Ovary (tissue), 9 donors: ENCODE measurements around the gene NAPB. TPM values are rescaled to one million over a fixed set of nuclear protein-coding genes. Genes with fewer than 3 reads are reported as not detected.

Experiments used
- DNase-seq, 5 donors: peaks; one replicate each; pipeline ENCODE4 v3.0.0-alpha.2; 2019 to 2020
- H3K27ac ChIP-seq, 2 donors: fragments of 200-600 bp; one replicate each; pipeline versions ENCODE4 v1.5.1 to v1.8.0; 2019 to 2022
- H3K27me3 ChIP-seq: fragments of 200-600 bp; one replicate; pipeline ENCODE4 v1.8.0; 2022
- H3K36me3 ChIP-seq: fragments of 200-600 bp; sonication (generic); one replicate; pipeline ENCODE4 v1.5.1; 2019
- H3K4me1 ChIP-seq: one replicate; pipeline ENCODE4 v1.8.1; 2013; ENCODE audit warnings: mild to moderate bottlenecking, moderate library complexity; ENCODE audit not compliant: insufficient read depth
- H3K4me3 ChIP-seq: fragments of 200-600 bp; sonication (generic); one replicate; pipeline ENCODE4 v1.5.1; 2017
- H3K9me3 ChIP-seq, 2 donors: fragments of 200-600 bp in 1 of 2; sonication (generic) in 1 of 2; one replicate each; pipeline versions ENCODE4 v1.5.1 to v1.8.1; 2013 to 2019; ENCODE audit warnings: mild to moderate bottlenecking in 1 of 2, moderate library complexity in 1 of 2
- CTCF ChIP-seq, 3 donors: fragments of 450-650 bp in 2 of 3; fragments of 200-600 bp in 1 of 3; IDR thresholded peaks; one replicate each; pipeline versions ENCODE4 v1.5.1 to v1.8.0; 2016 to 2022; ENCODE audit warnings: antibody characterized with exemption in 3 of 3, mild to moderate bottlenecking in 1 of 3
- EP300 ChIP-seq: sonication (generic); formaldehyde crosslinking; IDR thresholded peaks from one replicate; pipeline ENCODE4 v1.6.1; 2017; ENCODE audit warnings: antibody characterized with exemption
- POLR2A ChIP-seq: fragments of 450-650 bp; IDR thresholded peaks from one replicate; pipeline ENCODE4 v1.6.1; 2017; ENCODE audit warnings: antibody characterized with exemption, mild to moderate bottlenecking, moderate library complexity
- WGBS, 3 donors: extraction: QIAGEN DNeasy Blood & Tissue Kit in 1 of 3; methylation state at CpG; one replicate each; pipeline versions ENCODE4 v1.1.5 to v1.1.7; 2013 to 2017; 5-methylcytosine and 5-hydroxymethylcytosine counted together
- intact Hi-C, 4 donors: fragments of 100-400 bp; cut with DNase I; formaldehyde crosslinking; loops; one replicate each; pipeline versions ENCODE4 v1.11.0 to v1.15.1; 2022 to 2023
- polyA plus RNA-seq, 2 donors: library from polyadenylated mRNA; stranded (reverse); fragments of 200-250 nt in 1 of 2; fragments of 350-450 nt in 1 of 2; fragmentation: Illumina TruSeq in 1 of 2; extraction: RNeasy Lipid Tissue Mini Kit (QIAGEN cat#74804) in 1 of 2; gene quantifications; one replicate each; pipeline ENCODE4 v1.2.3, GENCODE V29; 2013 to 2014
- total RNA-seq, 7 donors: library from RNA; depleted of rRNA in 2 of 7; stranded (reverse); fragments of >200 nt in 2 of 7; fragmentation: NEBNext Ultra II Directional in 3 of 7; extraction: Animal tissue kit (Norgen Biotek cat#: 25700) in 3 of 7; gene quantifications; one replicate each; pipeline versions ENCODE4 v1.1.0 to v1.2.4, GENCODE V29; 2016 to 2023
- donor health status: DM: no; HTN: no; CAD: no; lungs with moderate emphysema.
- donor health status: DM: no; HTN: no; CAD: no.
- donor health status: Bipolar disorder and iron deficiency.
- donor health status: DM: yes; HTN: yes; CAD: no.
- donor health status: DM: no; HTN: no; CAD: no.
- donor health status: DM: yes; HTN: yes; CAD: no.

The NAPB gene
- total and polyA plus RNA-seq, 9 donors = 9.3 to 17.9 (median 12.9) TPM

DNA sequence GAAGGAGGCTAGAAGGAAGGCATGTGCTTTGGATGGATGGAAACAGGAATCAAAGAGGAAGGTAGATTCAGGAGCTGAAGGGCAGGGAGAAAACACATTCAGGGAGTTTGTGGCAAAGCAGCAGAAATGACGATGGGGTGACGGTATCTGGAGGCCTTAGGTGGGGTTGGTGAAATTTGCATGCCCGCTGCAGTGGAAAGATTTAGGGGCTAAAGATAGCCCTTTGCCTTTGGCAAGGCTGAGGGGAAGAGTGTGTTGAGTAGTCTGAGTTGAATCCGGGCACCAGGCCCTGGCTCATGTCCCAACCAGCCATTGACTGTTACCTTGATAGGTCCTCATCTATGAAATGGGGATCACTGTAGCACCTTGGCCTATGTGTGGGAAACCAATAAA lies 58.0 kb downstream of the NAPB start:
- no peaks in the 10 kb centered on the region for H3K36me3 ChIP-seq
- no peak for DNase-seq
- TF ChIP-seq POLR2A (no peak), CTCF (IDR thresholded peaks at IDR 0.05) (no peak), EP300 (no peak)
- WGBS, 3 donors = 54 to 77% (median 65%) methylated on average over 4 of the region's 4 CpGs
- peaks cover 11% of the 10 kb centered on the region for H3K4me1 ChIP-seq
- peak overlapping the region in 1 of 2 donors; percentile 99 for H3K27ac ChIP-seq
- H3K4me3 ChIP-seq = no peak overlapping the region
- intact Hi-C loops = loop anchor here in 3 of 4 donors (5.0 to 10.0 kb wide), 4 partner anchors 44 to 272 kb away; partner anchors contain the start of genes NAPB (in 2 of the 3) and CST3 (in 1 of the 3)
- no peaks in the 10 kb centered on the region for H3K9me3 ChIP-seq
- H3K27me3 ChIP-seq = no peaks in the 10 kb centered on the region

DNA sequence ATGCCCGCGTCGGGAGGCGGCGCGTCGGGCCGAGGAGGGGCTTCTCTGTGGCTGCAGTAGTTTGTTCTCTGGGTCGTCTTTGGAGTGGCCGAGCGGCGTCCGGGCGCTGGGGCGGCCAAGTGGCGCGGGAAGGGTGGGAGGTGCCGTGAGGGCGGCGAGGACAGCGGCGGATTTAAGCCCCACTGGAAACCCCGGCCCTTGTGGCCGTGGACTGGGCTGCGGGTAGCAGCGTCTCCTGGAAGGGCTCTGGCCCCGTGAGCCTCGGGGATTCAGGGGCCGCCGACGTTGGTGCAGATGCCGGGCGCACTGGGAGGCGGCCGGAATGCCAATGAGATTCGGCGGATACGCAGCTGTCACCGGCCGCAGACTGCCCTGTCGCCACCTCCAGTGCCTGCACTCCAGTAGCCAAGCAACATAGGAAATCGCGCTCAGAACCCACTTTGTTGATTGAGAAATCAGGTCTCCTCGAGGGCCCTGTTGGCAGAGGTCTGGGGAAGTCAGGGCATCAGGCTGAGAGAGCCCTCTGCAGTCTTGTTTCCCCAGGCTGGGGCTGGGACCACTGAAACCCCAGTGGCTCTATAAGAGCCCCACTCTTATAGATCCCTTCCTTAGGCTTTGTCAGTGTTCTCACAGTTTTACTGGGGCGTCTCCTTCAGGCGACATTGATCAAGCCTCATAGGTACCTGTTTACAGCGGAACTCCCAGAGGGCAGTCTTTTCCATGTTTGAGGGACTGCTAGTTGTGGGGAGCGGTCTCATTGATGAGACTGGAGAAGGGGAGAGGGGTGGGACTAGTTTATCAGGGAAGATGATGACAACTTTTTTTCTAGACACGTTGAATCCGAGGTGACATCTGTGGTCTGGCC lies 58.7 kb downstream of the NAPB start:
- no peaks in the 10 kb centered on the region for H3K9me3 ChIP-seq
- H3K4me3 ChIP-seq = peak overlapping the region; percentile 69
- H3K27ac ChIP-seq = peak overlapping the region; percentile 68 to 99
- no peaks in the 10 kb centered on the region for H3K27me3 ChIP-seq
- TF ChIP-seq POLR2A = no peak
- no peak for TF ChIP-seq CTCF (IDR thresholded peaks at IDR 0.05)
- TF ChIP-seq EP300 = no peak
- WGBS, 3 donors = 2 to 4% (median 3%) methylated on average over 40 to 50 of the region's 50 CpGs
- H3K36me3 ChIP-seq = no peaks in the 10 kb centered on the region
- H3K4me1 ChIP-seq = peaks cover 11% of the 10 kb centered on the region
- peak in 1 of 5 donors; percentile 50 for DNase-seq
- intact Hi-C loops = loop anchor here in 3 of 4 donors (5.0 to 10.0 kb wide), 4 partner anchors 45 to 272 kb away; partner anchors contain the start of genes NAPB (in 2 of the 3) and CST3 (in 1 of the 3)

DNA sequence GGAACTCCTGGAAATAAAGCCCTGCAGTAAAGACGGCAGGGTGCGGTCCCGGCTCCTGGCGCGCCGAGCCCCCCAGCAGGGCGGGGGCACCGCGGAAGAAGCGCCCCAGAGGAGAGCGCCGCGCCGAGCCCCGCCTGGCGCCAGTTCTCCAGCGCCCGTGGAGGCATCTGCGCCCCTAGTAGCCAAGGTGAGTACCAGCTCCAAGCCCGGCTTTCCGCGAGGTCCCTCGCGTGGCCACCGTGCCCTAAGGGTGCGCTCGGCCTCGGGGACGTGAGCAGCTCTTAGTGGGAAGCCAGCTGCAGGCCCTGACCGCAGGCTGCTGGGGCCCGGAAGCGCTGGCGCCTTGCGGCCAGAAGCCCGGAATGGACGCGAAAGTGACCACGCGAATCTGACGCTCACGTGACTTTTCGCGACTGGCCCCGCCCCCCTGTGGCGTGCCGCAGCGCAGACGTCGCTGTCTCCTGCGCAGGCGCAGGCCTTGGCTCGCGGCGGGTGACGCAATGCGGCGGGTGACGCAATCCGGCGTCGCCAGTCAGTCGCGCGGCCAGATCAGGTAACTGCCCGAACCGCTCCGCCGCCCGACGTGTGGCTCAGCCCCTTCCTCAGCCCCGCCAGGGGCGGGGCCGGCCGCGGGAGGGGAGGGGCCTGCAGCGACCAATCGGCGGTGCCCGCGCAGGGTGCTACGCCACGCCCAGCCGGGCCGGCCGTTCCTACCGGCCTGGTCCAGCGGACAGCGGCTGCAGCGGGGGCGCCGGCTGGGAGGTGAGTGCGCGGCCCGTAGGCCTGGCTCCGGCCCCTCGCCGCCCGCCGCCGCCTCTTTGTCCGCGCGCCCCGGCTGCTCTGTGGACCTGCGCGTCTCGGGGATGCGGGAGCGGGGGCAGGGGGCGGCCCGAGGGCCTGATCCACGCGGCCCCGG lies 59.6 kb downstream of the NAPB start, which contains the start of gene GZF1:
Gene GZF1 (plus strand): TSS at position 707 of the 916 bp plus-strand sequence. CDS start 2,202 bp downstream, outside the sequence.
- Histone ChIP-seq H3K4me1 (peaks cover 13% of the 10 kb centered on the region), H3K9me3 (no peaks in the 10 kb centered on the region), H3K36me3 (no peaks in the 10 kb centered on the region), H3K27me3 (no peaks in the 10 kb centered on the region), H3K27ac (peak within 1 kb of the TSS; percentile 83 to 99), H3K4me3 (peak within 1 kb of the TSS; percentile 69)
- DNase-seq = peak; percentile 98 to 100 (median 99)
- intact Hi-C loops = loop anchor here in 3 of 4 donors (5.0 to 10.0 kb wide), 4 partner anchors 46 to 273 kb away; partner anchors contain the start of genes NAPB (in 2 of the 3) and CST3 (in 1 of the 3)
- WGBS, 3 donors = 1% methylated on average over 57 to 114 of the region's 114 CpGs
- peak in 2 of 3 donors; percentile 48 to 58 for TF ChIP-seq CTCF (IDR thresholded peaks at IDR 0.05)
- TF ChIP-seq EP300 = peak; percentile 89
- TF ChIP-seq POLR2A = peak; percentile 99

DNA sequence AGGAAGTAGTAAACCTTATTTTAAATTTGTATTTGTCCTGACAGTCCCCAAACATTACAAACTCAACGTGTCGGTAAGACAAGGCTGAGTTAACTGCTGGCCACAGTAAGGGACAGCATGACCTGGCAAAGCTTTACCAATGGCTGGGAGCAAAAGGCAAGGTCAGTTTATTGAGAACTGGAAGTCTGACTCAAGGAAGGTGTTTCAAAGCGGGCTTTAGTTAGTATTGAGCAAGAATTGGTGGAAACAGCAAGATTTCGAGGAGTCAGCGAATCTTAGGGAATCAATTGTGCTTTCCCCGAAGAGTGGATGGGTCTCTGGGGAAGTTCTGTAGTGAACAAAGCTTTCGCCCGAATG lies 60.2 kb downstream of the NAPB start:
- TF ChIP-seq CTCF (IDR thresholded peaks at IDR 0.05) (no peak), POLR2A (no peak), EP300 (no peak)
- intact Hi-C loops = loop anchor here in 3 of 4 donors (5.0 to 10.0 kb wide), 4 partner anchors 46 to 274 kb away; partner anchors contain the start of genes NAPB (in 2 of the 3) and CST3 (in 1 of the 3)
- peak overlapping the region; percentile 83 to 99 for H3K27ac ChIP-seq
- H3K36me3 ChIP-seq = no peaks in the 10 kb centered on the region
- peaks cover 13% of the 10 kb centered on the region for H3K4me1 ChIP-seq
- DNase-seq = peak in 1 of 5 donors; percentile 68
- 0 to 2% (median 1%) methylated on average over 8 of the region's 8 CpGs for WGBS, 3 donors
- no peaks in the 10 kb centered on the region for H3K9me3 ChIP-seq
- H3K4me3 ChIP-seq = peak overlapping the region; percentile 60
- no peaks in the 10 kb centered on the region for H3K27me3 ChIP-seq
